ENCODE results near the gene GATA5.

- TF ChIP-seq CTCF (conservative IDR thresholded peaks at IDR 0.05) (no peak), EZH2 (IDR thresholded peaks at IDR 0.05; ENCODE audit: low read depth) (no peak)
Observed at GRCh38 chr20:62437927-62438326, 37.9 kb downstream of the GATA5 start.

All from PC-9 (cell line).